ENCODE measurements around the gene OSR1.
"Not testable (repeated sequence)": the region's sequence is repeated elsewhere in the genome, so short reads cannot be mapped to it uniquely, and the experiment has no call there.

Gene OSR1

DNA sequence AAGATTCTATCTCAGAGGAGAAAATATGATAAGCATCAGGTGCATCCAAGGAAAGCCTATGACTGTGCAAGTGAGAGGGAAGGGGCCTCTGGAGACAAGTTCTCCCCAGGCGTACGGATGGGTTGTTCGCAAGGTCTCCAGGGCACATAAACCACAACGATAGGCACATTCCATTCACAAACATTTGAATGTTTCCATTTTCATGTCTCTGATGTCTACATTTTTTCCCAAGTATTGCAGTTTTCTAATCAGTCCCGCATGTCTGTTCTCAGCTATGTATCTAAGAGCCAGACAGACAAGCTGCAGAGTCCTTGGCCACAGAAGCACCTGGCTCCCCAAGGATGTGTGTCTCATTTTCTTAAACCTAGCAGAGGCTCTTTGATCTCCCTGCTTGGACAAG is 28.0 kb downstream of the OSR1 start:
- no peak for DNase-seq

DNA sequence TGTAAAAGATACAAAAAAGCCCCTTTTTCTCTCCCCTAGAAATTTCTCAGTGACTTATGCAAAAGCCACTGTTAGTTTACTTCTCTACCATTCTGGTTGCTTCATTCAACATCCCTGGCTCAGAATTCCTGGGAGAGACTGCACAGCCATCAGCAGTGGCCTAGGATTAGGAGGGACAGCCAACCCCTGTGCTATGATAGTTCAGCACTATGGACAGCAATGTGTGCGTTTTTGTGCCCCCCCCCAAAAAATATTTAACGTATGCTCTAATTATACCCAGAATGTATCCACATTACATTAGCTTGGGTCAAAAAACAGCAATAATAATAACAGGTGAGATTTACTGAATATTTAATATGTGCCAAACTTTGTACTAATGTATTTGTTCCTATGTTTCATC is 29.0 kb downstream of the OSR1 start:
- DNase-seq: no peak

- DNase-seq: no peak
These were observed 30.9 kb downstream of the OSR1 start for GRCh38 chr2:19327496-19327895.

- no peak for DNase-seq
These were observed 36.5 kb downstream of the OSR1 start for GRCh38 chr2:19321946-19322345.

GRCh38 chr2:19320813-19321212 is 37.6 kb downstream of the OSR1 start:
- DNase-seq: no peak

- DNase-seq: no peak
These were observed 38.7 kb downstream of the OSR1 start for GRCh38 chr2:19319698-19320097.

- no peak for DNase-seq
These were observed 39.4 kb downstream of the OSR1 start for GRCh38 chr2:19319064-19319463.

GRCh38 chr2:19313553-19313952 is 44.9 kb downstream of the OSR1 start:
- DNase-seq: no peak

DNA sequence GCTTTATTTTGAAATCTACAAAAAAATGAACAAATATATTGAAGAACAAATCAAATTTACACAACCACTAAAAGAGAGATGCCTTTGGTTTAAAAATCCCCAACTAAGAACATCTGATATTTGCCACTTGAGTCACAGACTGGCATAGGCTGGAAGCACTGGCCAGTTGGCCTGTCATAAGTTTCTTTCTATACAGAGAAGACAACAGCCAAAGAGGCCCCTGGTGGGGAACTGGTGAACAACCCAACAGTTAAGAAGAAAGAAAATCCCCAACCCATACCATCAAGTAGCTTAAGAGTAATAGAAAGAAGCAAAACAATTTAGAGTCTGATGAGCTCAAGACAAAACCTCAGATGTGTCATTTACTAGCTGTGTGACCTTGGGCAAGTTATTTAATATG is 45.5 kb downstream of the OSR1 start:
- DNase-seq: no peak

DNA sequence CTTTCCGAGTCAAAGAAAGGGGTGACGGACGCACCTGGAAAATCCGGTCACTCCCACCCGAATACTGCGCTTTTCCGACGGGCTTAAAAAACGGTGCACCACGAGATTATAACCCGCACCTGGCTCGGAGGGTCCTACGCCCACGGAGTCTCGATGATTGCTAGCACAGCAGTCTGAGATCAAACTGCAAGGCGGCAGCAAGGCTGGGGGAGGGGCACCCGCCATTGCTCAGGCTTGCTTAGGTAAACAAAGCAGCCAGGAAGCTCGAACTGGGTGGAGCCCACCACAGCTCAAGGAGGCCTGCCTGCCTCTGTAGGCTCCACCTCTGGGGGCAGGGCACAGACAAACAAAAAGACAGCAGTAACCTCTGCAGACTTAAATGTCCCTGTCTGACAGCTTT is 52.4 kb downstream of the OSR1 start:
- not testable (repeated sequence) for DNase-seq

DNA sequence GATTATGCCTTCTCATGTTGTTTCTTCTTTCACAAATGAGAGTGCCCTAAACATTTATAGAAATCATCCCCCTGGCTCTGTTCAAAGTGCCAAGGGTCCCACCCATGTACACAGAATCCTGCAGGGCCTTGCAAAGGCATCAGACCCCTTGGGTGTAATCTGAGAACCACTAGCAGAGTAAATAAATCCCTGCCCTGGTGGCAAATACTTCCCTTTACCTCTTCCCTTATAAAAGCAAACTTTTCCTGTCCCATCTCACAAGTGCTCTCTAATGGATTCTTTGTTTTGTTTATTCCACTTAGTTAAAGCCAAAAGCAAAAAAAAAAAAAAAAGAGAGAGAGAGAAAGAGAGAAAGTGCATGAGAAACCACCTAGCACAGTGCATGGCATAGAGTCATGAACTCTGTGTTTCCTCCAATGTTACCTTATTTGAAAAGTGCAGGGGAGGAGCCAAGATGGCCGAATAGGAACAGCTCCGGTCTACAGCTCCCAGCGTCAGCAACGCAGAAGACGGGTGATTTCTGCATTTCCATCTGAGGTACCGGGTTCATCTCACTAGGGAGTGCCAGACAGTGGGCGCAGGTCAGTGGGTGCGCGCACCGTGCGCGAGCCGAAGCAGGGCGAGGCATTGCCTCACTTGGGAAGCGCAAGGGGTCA is 52.9 kb downstream of the OSR1 start:
- DNase-seq: not testable (repeated sequence)

GRCh38 chr2:19301706-19302105 is 56.7 kb downstream of the OSR1 start:
- no peak for DNase-seq

Measured in inflammatory macrophage treated with lipopolysaccharide for 4 hours (primary cell).